OCI-LY3 (cell line): ENCODE data around the gene FYB1.

ENCODE experiments used
- CTCF ChIP-seq: fragments of 200-600, 300-600 bp; sonication (generic); IDR thresholded peaks from 2 replicates; pipeline ENCODE4 v1.5.1; 2014; ENCODE audit warnings: antibody characterized with exemption, low read length, low read depth
- EZH2phosphoT487 ChIP-seq: fragments of 200-600 bp; shearing (Covaris generic); IDR thresholded peaks from 2 replicates; pipeline ENCODE4 v1.6.1; 2018; ENCODE audit warnings: antibody characterized with exemption, mixed run types, low read depth

GRCh38 chr5:39137819-39138451 lies 81.4 kb downstream of the FYB1 start:
- TF ChIP-seq CTCF (no peak), EZH2phosphoT487 (no peak)
